ENCODE measurements around the gene GABRA6.
"Not testable (repeated sequence)": the region's sequence is repeated elsewhere in the genome, so short reads cannot be mapped to it uniquely, and the experiment has no call there.

The GABRA6 gene

GRCh38 chr5:161685461-161685860 lies at the start of gene GABRA6:
GABRA6 (plus strand) TSS chr5:161685721; CDS start chr5:161685990, 269 bp downstream.
- DNase-seq (ENCODE audit: low spot score), result no peak

GRCh38 chr5:161637591-161637990 lies 47.9 kb upstream of the GABRA6 start:
- DNase-seq (ENCODE audit: low spot score), result no peak

GRCh38 chr5:161641444-161641843 lies 44.1 kb upstream of the GABRA6 start:
- DNase-seq (ENCODE audit: low spot score), result no peak

GRCh38 chr5:161645264-161645663 lies 40.3 kb upstream of the GABRA6 start:
- DNase-seq (ENCODE audit: low spot score), result no peak

GRCh38 chr5:161651926-161652325 lies 33.6 kb upstream of the GABRA6 start:
- DNase-seq (ENCODE audit: low spot score), result not testable (repeated sequence)

- no peak for DNase-seq (ENCODE audit: low spot score)
Observed at GRCh38 chr5:161660806-161661205, 24.7 kb upstream of the GABRA6 start.

GRCh38 chr5:161663431-161663830 lies 22.1 kb upstream of the GABRA6 start:
- no peak for DNase-seq (ENCODE audit: low spot score)

- DNase-seq (ENCODE audit: low spot score), result no peak
Observed at GRCh38 chr5:161676103-161676502, 9.4 kb upstream of the GABRA6 start.

- no peak for DNase-seq (ENCODE audit: low spot score)
Observed at GRCh38 chr5:161686149-161686548, 628 bp downstream of the GABRA6 start.

- DNase-seq (ENCODE audit: low spot score), result no peak
Observed at GRCh38 chr5:161686881-161687280, 1.4 kb downstream of the GABRA6 start.

- DNase-seq (ENCODE audit: low spot score), result no peak
Observed at GRCh38 chr5:161687316-161687715, 1.8 kb downstream of the GABRA6 start.

- DNase-seq (ENCODE audit: low spot score), result no peak
Observed at GRCh38 chr5:161691911-161692310, 6.4 kb downstream of the GABRA6 start.

GRCh38 chr5:161697001-161697400 lies 11.5 kb downstream of the GABRA6 start:
- DNase-seq (ENCODE audit: low spot score), result no peak

- DNase-seq (ENCODE audit: low spot score), result no peak
Observed at GRCh38 chr5:161700065-161700464, 14.5 kb downstream of the GABRA6 start.

- no peak for DNase-seq (ENCODE audit: low spot score)
Observed at GRCh38 chr5:161703528-161703927, 18.0 kb downstream of the GABRA6 start.

GRCh38 chr5:161707382-161707781 lies 21.9 kb downstream of the GABRA6 start:
- no peak for DNase-seq (ENCODE audit: low spot score)

- no peak for DNase-seq (ENCODE audit: low spot score)
Observed at GRCh38 chr5:161709239-161709638, 23.7 kb downstream of the GABRA6 start.

- no peak for DNase-seq (ENCODE audit: low spot score)
Observed at GRCh38 chr5:161713042-161713441, 27.5 kb downstream of the GABRA6 start.

GRCh38 chr5:161719157-161719556 lies 33.6 kb downstream of the GABRA6 start:
- DNase-seq (ENCODE audit: low spot score), result no peak

GRCh38 chr5:161720460-161720859 lies 34.9 kb downstream of the GABRA6 start:
- no peak for DNase-seq (ENCODE audit: low spot score)

GRCh38 chr5:161734741-161735140 lies 49.2 kb downstream of the GABRA6 start:
- DNase-seq (ENCODE audit: low spot score), result no peak

- no peak for DNase-seq (ENCODE audit: low spot score)
Observed at GRCh38 chr5:161740433-161740832, 54.9 kb downstream of the GABRA6 start.

GRCh38 chr5:161744276-161744675 lies 58.8 kb downstream of the GABRA6 start:
- DNase-seq (ENCODE audit: low spot score), result no peak

- DNase-seq (ENCODE audit: low spot score), result no peak
Observed at GRCh38 chr5:161745392-161745791, 59.9 kb downstream of the GABRA6 start.

- no peak for DNase-seq (ENCODE audit: low spot score)
Observed at GRCh38 chr5:161751265-161751664, 65.7 kb downstream of the GABRA6 start.
